H1 (cell line): ENCODE measurements around the gene ARRDC2. TPM values are rescaled to one million over a fixed set of nuclear protein-coding genes. Genes with fewer than 3 reads are reported as not detected.

Experiments
- ATF2 ChIP-seq: IDR thresholded peaks from 2 replicates; pipeline ENCODE4 v1.6.1; 2012; ENCODE audit warnings: low read length, inconsistent platforms
- BRCA1 ChIP-seq: IDR thresholded peaks from 2 replicates; pipeline ENCODE4 v1.6.1; 2012; ENCODE audit warnings: low read depth, low read length, improper control_type of control experiment
- HDAC2 ChIP-seq, 2 experiments: fragments of 300-600 bp in 1 of 2; sonication (generic) in 1 of 2; IDR thresholded peaks; 2 replicates each; pipeline ENCODE4 v1.6.1; 2011 to 2012; ENCODE audit warnings: low read depth in 2 of 2, low read length in 2 of 2, mild to moderate bottlenecking in 2 of 2, moderate library complexity in 2 of 2, borderline replicate concordance in 1 of 2, inconsistent platforms in 1 of 2
- RFX5 ChIP-seq: IDR thresholded peaks from 2 replicates; pipeline ENCODE4 v1.6.1; 2011; ENCODE audit warnings: low read depth, low read length, improper control_type of control experiment, borderline replicate concordance
- SRF ChIP-seq: IDR thresholded peaks from 2 replicates; pipeline ENCODE4 v1.6.1; 2011; ENCODE audit warnings: mild to moderate bottlenecking, low read depth, low read length, moderate library complexity
- polyA plus RNA-seq, 7 experiments: library from polyadenylated mRNA; depleted of rRNA in 3 of 7; stranded (reverse) in 5 of 7; unstranded in 2 of 7; fragments of >200 nt in 5 of 7; fragments of 200-250 nt in 2 of 7; gene quantifications; 1 replicate in 5 of 7; 2 replicates in 1 of 7; 4 replicates in 1 of 7; pipeline versions ENCODE4 v1.2.1 to v1.2.3, GENCODE V29; 2011 to 2013; ENCODE audit warnings: missing spikeins in 2 of 7, mixed read lengths in 2 of 7
- total RNA-seq: library from RNA; stranded (reverse); fragmentation: NEBNext Ultra II Directional; extraction: Animal tissue kit (Norgen Biotek cat#: 25700); gene quantifications from 2 replicates; pipeline ENCODE4 v1.2.1, GENCODE V29; 2021
- TF ChIP-seq, protein P1 (sequence below): IDR thresholded peaks from 2 replicates; pipeline ENCODE4 v1.6.1; 2011; ENCODE audit warnings: low read depth, mild to moderate bottlenecking, low read length; ENCODE audit not compliant: insufficient read depth

Gene ARRDC2
- total and polyA plus RNA-seq, 2 of the 8 experiments (the other 6 are each of a cell fraction or from before 2014, with no cell fraction given): 5.4 to 6.9 TPM

DNA sequence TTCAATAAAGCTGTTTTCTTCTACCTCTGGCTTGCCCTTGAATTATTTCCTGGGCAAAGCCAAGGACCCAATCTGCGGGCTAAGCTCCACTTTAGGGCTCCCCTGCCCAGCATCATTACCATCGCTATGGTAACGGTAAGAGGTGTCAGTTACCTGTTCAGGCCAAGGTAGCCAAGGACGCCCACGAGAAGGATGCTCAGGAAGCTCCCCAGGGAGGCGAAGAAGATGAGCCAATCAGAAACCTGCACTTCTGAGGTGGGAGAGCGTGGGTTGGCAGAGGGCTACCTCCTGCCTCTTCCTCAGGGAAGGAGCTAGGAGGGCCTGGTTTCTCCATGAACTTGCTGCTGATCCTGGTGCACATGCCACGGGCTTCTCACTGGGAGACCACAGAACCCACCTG lies 54.1 kb downstream of the ARRDC2 start (continued):
- TF ChIP-seq ATF2 (no peak), RFX5 (no peak), SRF (no peak), BRCA1 (no peak), HDAC2 (IDR thresholded peaks at IDR 0.05; ENCODE audit: borderline replicate concordance in 1 of 2, low read depth in 2 of 2, low read length in 2 of 2) (no peak)
- TF ChIP-seq, protein P1, sequence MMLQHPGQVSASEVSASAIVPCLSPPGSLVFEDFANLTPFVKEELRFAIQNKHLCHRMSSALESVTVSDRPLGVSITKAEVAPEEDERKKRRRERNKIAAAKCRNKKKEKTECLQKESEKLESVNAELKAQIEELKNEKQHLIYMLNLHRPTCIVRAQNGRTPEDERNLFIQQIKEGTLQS: no peak
